Frontal cortex (tissue), 4 donors: ENCODE results near the gene COL4A2. TPM values are rescaled to one million over a fixed set of nuclear protein-coding genes. Genes with fewer than 3 reads are reported as not detected.

Experiments
- DNase-seq, 2 donors: peaks; one replicate each; pipeline ENCODE4 v3.0.0; 2012; ENCODE audit warnings: low spot score in 2 of 2
- FAIRE-seq: peaks from 2 replicates; lab custom pipeline; 2012; peaks lifted over from hg19 to GRCh38; lab: Jason Lieb, UNC
- total RNA-seq: library from RNA; depleted of rRNA; stranded (reverse); fragments of >200 nt; gene quantifications from one replicate; pipeline ENCODE4 v1.2.3, GENCODE V29; 2014
- donor health status: control.
- donor health status: control.
- donor health status: control.

The COL4A2 gene
- total RNA-seq, 1 donor from 2014 or later: 47.3 TPM

DNA sequence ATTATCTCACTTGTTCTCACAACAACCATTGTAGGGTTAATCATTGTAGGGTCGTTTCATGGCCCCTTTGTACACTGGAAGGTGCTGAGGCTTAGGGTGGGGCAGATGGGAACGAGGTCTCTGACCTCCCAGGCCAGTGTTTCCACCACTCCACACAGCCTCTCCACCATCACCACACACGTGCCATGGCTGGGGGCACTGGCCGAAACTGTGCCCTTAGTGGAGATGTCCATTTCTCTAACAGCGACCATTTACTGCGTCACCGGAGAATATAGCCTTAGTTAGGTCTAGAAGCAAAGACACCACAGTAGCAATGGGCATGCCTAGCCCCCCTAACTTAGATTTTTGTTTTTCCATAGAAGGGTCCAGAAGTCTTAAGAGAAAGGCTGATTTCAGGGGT, 36.6 kb upstream of the COL4A2 start:
- FAIRE-seq: no peak
- no peak for DNase-seq

DNA sequence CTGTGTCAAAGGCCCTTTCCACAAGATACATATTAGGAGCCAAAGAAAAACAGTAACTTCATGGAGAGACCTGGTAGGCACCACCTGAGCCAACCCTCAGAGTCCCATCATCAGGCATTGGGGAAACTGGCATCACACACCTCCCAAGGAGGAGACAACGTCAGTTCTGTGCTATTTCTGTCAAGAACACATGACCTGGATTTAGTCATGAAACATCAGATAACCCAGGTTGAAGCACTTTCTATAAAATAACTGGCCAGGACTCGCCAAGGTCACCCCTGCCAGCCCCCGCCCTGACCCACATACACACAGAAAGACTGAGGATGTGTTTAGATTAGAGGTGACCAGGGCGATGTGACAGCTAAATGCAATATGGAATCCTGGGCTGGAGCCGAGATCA, 35.8 kb upstream of the COL4A2 start:
- DNase-seq (no peak), FAIRE-seq (no peak)

DNA sequence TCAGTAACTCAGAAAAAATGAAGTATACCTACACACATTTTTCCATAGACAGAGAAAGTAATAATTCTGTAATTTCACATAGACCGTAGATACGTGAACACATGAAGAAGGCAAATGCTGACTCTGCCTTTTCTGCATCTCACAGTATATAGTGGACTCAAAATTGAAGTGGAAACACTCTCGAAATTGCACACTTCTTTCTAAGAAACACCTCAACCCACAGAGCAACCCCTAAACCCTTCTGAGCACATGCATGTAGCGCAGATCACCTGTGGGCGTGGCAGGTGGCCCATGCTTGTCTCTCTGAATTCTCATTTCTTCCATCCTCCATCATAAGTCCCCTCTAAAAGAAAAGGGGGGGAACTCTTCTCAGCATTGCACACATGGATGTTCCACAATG, 34.9 kb upstream of the COL4A2 start:
- FAIRE-seq: no peak
- no peak for DNase-seq

DNA sequence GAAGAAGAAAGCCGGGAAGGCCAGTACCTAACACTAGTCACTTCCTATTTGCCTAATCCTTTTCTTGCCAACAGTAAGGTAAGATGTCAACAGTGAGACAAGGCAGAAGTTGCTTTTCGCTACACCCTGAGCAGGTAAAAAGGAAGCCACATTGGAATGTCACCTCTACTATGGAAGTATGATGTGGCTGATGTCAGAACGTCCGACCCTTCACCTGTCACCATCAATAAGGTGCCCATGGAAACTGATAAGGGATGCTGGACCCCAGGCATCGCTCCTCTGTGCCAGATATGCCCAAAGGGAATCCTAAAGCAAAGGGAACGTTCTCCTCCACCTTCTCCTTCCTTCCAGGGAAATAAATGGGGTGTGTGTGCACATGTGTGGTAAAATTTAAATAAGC, 34.4 kb upstream of the COL4A2 start:
- no peak for FAIRE-seq
- DNase-seq: no peak

DNA sequence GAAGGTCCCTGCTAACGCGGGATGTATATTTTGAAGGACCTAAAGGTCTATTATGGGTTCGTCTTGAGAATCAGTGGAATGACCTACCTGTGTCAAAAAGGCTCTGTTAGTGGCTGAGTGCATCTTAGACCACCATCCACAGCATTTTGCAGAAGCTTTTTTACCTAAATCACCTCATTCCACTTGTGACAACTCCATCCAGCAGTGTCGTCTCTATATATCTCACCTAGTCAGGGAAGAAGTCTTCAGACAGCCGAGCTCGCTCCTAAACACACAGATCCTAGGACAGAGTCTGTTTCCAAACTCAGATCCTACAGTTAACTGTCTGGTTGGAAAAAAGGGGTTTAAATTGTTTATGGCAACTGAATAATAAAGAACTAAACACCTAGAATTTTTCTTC, 33.8 kb upstream of the COL4A2 start:
- DNase-seq (no peak), FAIRE-seq (no peak)

DNA sequence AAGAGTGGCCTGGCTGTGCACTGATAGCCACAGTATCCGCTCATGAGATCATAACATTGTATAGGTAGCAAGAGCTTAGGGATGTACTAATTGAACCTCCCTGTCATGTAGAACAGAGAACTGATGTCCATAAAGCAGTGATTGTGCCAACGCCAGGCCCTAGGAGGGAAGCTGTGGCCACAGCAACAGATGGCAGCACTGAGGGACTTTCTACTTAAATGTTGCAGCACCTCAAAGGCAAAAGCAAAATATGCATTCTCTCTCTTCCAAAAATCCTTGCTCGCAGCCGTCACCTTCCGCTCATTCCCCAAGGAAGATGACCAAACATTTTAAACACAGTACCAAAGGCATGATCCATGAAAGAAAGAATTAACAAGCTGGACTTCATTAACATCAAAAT, 32.4 kb upstream of the COL4A2 start:
- DNase-seq: no peak
- FAIRE-seq: no peak

DNA sequence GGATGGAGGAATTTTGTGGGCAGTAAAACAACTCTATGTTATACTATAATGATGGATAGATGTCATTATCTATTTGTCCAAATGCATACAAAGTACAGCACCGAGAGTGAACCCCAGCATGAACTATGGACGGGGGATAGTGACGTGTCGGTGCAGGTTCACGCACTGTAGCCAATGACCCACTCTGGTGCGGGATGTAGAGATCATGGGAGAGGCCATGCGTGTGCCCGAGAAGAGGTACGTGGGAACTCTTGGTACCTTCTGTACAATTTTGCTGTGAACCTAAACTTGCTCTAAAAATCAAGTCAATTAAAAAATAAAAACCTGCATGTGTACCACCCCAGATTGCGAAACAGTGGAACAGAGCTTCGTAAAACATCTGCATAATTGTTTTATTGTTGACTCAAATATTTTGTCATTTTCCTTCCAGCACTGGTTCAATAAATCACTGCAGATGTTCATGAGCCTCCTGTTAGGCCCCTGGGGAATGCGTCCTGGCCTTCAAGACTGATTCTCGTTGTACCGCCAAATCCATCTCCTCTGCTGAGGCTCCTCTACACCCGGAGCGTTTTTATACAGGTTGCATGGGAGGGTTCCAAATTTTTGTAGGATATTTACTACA, 31.0 kb upstream of the COL4A2 start:
- no peak for FAIRE-seq
- DNase-seq: no peak

DNA sequence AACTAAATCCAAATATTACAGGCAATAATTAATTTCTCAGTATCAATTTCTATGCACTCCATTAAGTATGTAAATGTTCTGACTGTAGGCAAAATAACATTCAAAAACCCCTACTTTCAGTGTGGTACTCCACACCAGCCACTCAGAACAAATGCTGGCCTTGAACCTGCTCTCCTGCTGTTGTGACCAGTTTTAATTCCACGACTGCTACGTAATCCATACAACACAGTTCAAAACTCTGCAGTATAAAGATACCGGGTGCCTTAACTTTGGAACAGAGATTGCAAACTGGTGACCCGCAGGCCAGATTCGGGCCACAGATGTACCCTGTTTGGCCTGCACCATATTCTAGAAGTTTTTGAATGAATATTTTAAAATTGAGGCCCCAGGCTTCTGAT, 30.5 kb upstream of the COL4A2 start:
- DNase-seq (no peak), FAIRE-seq (no peak)

DNA sequence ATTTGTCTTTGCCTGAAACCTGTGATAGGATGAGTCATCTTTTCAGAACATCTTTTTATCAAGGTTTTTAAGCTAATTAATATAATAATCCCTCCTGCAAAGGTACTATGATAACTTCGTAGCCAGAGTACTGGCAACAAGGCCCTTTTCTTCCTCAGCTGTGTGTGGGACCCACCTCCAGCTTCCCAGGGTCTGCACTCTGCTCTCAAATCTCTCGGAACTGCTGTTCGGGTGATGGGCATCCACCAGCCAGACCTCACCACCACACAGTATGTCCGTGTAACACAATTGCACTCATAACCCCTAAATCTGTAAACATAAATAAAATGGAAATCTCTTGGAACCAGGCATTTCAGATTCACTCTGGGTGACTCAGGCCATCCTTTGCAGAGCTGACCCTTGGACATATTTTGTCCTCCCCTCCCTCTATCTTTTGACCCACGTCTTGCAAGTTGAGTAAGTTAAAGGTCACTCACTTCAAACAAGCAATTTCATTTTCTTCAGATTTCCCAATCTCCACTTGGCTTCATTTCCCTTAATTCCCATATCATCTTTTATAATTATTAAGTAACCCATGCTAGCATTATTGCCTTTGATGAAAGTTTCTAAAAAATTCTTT, 29.6 kb upstream of the COL4A2 start:
- DNase-seq: no peak
- FAIRE-seq: no peak

DNA sequence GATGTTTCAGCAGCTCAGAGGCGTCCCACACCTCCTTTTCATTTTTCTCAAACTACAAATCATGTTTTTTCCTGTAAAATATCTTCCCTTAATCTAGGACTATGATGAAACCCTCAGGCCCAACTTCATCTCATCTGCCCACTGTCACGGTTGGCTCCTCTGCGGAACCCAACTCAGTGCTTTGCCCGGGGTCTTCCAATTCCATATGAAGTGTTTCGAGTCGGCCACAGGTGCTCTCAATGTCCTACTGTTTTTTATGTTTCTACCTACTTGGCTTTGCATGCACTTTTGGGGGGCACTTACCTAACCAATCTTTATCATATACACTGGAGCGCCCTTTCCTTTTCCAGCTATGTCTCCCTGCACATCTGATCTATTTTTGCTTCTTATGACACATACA, 28.2 kb upstream of the COL4A2 start:
- no peak for FAIRE-seq

DNA sequence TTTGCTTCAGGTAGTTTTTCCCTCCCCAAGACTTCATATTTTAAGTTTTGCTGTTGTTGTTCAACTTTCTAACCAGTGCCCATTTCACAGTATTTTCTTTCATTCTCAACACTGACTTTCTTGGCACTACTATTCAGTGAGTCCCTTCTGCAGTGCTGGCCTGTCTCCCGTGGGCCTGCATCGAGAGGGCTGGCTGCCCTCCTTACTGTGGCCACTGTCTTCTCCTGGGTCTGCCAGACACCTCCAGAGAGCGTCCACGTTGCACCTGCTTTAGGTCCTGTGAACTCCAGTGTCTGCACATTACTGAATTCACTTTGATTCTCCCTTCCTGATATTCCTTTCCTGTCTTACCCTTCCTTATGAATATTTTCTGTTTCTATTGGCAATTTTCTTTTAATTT, 27.4 kb upstream of the COL4A2 start:
- DNase-seq (no peak), FAIRE-seq (no peak)

More for the DNA sequence above, 28.2 kb upstream of the COL4A2 start:
- no peak for DNase-seq

DNA sequence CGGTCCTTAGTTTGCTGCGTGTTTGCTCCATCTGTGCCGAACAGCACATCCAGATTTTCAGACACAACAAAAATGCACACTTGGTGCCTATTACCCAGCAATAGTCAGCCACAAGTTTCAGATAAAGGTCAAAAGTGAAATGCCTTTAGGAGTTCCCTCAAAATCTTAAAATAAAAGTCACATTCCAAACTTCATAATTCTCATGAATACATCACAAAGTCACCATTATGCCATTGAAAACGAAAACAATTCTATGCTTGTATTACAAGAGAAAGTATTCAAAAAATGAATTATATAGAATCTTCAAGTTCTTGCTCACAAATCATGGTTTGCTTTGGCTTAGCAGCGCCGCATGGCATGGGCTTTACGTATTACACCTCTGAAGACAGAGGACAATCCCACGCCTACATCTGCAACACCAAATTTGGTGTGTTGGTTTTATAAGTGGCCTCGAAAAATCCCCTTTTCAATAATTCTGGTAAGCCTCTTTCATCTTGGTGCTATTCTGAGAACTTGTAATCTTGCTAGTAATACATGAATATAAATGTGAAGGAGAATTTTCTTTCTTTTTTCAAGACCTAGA, 26.8 kb upstream of the COL4A2 start:
- DNase-seq: no peak
- FAIRE-seq: no peak

DNA sequence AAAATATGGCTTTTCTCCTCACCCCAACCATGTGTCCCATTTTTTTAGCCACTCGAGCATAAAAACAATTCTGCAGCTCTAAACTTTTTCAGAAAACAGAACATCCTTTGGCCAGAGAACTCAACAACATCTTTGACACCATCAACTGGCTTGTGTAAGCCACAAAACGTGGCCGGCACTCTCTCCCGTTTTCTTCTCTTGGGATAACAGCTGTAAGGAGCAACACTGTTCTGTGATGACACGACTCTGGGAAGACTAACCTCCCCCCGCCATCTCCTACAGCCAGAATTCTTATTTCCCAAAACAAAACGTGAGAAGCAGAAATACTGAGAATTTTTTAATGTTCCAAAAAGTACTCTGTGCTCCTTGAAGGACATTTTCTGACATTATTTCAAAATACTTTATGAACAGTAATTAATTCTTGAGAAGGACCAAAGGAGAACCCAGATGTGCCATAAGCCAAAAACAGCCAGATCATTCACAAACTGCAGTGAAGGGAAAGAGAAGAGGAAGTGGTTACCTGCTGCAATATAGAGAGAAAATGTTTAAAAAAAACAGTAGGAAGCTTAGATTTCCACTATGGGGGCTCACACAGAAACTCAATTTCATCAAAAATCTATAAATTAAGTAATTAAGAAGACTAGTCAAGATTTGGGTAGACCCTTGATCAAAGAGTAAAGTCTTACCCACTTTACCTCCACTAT, 25.9 kb upstream of the COL4A2 start:
- DNase-seq (no peak), FAIRE-seq (no peak)

DNA sequence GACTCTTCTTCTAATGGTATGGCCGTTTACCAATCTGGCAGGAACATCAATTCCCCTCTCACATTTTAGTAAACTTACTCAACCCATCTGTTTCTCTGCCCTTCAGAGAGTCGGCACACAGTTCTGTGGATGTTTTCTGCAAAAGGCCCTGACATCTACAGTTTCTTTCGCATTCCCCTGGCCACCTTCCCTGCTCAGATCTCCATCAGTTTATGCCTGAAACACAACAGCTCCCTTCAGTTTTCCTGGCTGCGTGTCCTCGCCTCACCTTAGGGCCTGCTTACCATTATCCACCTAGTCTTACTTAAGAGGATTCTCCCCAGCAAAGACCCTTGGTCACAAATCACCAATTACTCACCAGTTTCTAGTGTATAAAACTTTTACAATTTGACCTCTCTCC, 25.3 kb upstream of the COL4A2 start:
- DNase-seq: no peak
- FAIRE-seq: no peak

DNA sequence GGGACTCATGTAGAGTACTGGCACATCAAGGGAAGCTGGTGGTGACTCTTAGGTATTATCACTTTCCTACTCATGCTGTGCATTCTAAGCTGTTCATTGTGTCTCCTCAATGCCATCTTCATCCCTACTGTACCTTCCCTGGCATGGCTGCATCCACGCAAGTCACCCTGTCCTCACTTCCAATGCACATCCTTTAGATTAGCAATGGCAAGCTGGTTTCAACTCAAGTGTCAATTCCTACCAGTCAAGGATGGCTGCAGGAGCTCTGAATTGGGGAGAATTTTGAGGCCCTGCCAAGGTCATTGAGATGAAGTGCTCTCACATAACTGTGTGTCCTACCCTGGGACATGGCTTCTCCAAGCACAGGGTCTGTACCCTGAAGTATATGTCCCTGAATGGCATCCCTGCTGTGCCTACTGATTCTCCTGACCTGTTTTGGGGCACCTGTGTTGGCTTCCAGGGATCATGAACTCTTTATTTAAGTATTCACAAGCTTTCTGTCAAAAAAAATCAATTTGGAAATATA, 24.7 kb upstream of the COL4A2 start:
- DNase-seq: no peak
- no peak for FAIRE-seq

DNA sequence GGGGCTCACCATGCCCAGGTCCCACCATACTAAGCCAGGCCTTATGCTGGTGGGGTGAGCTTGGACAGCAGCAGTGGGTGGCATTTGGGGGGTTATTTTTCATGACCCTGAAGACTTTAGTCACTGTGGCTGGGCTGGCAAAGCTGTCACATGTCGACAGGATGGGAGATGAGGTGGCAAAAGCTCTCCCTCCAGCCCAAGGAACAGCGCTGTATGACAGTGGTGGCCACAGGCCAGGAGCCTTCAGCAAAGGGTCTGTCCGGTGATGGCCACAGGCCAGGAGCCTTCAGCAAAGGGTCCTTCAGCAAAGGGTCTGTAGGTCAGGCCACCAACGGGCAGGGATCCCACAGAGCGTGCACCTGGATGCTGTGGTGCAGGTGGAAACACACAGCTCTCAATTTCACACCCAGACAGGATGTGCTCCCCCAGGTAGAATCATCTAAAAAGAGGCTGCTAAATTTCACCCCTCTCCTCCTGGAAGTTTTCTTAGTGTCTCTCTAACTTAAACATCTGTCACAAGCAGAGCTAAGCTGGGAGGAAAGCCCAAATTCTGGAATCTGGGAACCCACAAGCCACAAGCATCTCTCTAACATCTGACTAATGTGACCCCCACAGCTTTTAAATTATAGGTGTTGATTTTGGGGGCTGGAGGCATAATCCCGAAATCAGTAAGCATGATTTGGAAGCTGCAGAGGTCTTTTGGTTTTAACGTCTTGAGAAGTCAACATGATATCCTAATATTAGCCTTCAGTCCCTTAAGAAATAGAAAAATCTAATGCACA, 23.2 kb upstream of the COL4A2 start:
- no peak for FAIRE-seq
- no peak for DNase-seq

DNA sequence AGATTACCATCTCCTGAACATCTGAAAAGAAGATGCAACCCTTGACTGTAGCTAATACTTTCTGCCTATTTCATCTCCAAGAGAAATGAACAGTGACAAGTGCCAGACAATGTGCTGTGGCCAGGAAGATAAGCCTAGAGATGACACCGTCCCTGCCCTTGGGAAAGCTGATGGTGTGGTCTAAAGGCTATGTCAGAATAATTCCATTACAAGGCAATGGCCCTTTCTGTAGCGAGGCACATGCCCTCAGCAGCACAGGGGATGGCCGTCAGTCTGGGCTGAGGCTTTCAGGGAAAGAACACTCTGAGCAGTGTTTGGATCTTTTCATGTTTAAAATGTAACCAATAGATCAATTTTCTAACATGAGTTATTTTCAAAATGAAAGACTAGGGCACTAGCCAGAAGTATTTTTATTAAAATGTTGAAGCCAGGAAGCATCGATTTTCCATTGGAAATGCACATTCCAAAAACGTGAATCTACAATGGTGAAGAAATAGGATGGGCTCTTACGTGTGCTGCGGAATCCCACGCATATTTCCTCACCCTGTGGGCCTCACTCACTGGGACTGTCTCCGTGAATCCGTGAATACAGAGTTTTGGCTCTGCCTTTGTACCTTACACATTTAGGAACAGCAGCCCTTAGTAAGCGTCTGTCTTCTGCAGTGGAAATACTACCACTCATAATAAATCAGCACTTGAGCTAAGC, 22.2 kb upstream of the COL4A2 start:
- no peak for FAIRE-seq
- no peak for DNase-seq

DNA sequence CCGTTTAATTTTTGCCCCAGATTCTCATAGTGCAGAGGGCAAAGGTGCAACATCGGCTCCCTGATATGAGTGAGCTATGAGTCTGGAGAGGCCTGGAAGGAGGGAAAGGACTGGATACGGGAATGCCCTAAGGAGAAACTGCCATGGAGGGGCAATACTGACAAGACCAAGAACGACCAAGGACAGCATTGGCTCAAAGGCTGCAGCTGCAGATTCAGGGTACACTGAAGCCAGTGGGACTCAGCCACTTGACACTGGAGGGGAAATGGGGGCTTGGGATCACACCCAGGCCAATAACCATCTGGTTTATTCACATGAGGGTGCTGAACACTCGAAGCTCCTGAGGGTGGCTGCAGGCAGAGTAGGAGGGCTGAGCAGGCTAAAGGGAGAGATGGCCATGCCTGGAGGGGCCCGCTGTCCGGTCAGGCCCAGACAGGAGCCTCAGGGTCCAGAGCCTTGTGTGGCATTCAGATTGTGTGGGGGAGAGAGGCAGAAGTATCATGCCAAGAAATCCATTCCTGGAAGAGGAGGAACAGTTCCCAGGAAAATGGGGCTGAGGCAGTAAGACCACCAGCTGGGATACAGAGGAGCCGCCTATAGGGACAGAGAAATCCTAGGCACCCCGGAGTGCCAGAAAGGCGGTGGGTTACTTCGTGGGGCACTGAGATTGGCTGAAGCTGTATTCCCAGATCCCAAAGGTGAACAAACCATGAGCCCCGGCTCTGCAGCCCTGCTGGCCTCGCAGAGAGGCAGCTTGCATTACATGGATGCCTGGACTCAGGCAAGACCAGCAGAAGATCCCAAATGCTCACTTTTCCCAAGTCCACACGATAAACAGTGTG, 20.9 kb upstream of the COL4A2 start:
- FAIRE-seq: no peak

More for the DNA sequence above, 20.9 kb upstream of the COL4A2 start:
- no peak for DNase-seq
